Thyroid gland (tissue), 4 donors: ENCODE data around the gene CABLES2.

Source experiments
- POLR2A ChIP-seq, 2 donors: fragments of 450-650 bp; IDR thresholded peaks; one replicate each; pipeline ENCODE4 v1.6.1; 2017; ENCODE audit warnings: antibody characterized with exemption in 2 of 2, mild to moderate bottlenecking in 2 of 2, moderate library complexity in 1 of 2
- TF ChIP-seq, protein P1 (sequence below), 6 experiments: fragments of 200-600 bp in 3 of 6; fragments of 450-650 bp in 3 of 6; sonication (generic) in 3 of 6; IDR thresholded peaks; one replicate each; pipeline ENCODE4 v1.5.1; 2016 to 2019; ENCODE audit warnings: antibody characterized with exemption in 6 of 6, mild to moderate bottlenecking in 2 of 6, inconsistent platforms in 1 of 6, moderate library complexity in 1 of 6

DNA sequence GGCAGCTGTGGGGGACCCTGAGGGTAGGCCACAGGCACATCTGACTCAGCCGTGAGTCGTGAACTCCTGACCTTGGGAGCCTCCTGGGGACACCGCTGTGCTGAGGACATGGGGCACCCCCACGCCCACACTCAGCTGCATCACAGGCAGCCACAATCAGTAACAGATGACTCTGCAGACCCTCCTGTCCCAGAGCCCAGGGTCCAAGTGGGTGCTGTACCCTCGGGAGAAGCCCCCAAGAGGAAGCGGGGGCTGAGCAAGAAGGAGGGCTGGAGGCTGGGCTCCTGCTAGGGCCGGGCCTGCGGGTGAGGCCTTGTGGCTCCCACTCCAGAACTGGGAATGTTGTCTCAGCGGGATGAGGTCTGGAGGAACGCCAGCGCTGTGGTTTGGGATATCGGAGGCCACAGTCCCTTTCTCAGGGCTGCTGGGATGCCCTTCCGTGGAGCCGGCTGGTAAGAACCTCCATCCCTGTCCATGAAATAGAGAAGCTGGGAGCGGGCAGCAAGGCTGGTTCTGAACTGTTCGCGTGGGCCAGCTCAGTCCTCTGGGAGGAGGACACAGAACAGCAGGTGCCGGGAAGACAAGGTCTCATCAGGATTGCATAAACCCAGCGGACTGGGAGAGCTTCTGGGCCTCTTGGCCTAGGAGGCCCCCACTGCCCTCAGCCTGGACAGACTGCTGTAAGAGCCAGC lies 36.8 kb downstream of the CABLES2 start:
- TF ChIP-seq, protein P1, sequence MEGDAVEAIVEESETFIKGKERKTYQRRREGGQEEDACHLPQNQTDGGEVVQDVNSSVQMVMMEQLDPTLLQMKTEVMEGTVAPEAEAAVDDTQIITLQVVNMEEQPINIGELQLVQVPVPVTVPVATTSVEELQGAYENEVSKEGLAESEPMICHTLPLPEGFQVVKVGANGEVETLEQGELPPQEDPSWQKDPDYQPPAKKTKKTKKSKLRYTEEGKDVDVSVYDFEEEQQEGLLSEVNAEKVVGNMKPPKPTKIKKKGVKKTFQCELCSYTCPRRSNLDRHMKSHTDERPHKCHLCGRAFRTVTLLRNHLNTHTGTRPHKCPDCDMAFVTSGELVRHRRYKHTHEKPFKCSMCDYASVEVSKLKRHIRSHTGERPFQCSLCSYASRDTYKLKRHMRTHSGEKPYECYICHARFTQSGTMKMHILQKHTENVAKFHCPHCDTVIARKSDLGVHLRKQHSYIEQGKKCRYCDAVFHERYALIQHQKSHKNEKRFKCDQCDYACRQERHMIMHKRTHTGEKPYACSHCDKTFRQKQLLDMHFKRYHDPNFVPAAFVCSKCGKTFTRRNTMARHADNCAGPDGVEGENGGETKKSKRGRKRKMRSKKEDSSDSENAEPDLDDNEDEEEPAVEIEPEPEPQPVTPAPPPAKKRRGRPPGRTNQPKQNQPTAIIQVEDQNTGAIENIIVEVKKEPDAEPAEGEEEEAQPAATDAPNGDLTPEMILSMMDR (IDR thresholded peaks at IDR 0.05) = no peak
- no peak for TF ChIP-seq POLR2A (IDR thresholded peaks at IDR 0.05)
